PC-3 (cell line): ENCODE measurements around the gene GRK3. TPM values are rescaled to one million over a fixed set of nuclear protein-coding genes. Genes with fewer than 3 reads are reported as not detected.
"Not testable (repeated sequence)": the region's sequence is repeated elsewhere in the genome, so short reads cannot be mapped to it uniquely, and the experiment has no call there.

Experiments used
- ATAC-seq: fragments of 200-7000 bp; cut with Tn5 transposase; 2 replicates; pipeline ENCODE4 v1.9.1; 2020; ENCODE audit warnings: mild to moderate bottlenecking, moderate library complexity
- Bru-seq: library from RNA; stranded (reverse); fragments of 400-500 nt; gene quantifications from one replicate; lab custom pipeline; 2021; lab: Mats Ljungman, UMichigan
- BruChase-seq, 2 experiments: library from RNA; stranded (reverse); fragments of 400-500 nt; gene quantifications; one replicate each; lab custom pipeline; 2021; lab: Mats Ljungman, UMichigan
- BruUV-seq: library from RNA; stranded (reverse); fragments of 400-500 nt; replicated peaks from 2 replicates; lab custom pipeline; 2021; lab: Mats Ljungman, UMichigan
- CTCF ChIA-PET: fragments of 300-600 bp; sonication (Branson Sonifier 250); formaldehyde crosslinking; loops from one replicate; lab custom pipeline; 2022; ENCODE audit warnings: antibody characterized with exemption; lab: Charles Lee
- POLR2A ChIA-PET: fragments of 300-600 bp; sonication (Branson Sonifier 250); formaldehyde crosslinking; loops from one replicate; lab custom pipeline; 2022; ENCODE audit warnings: antibody characterized with exemption; ENCODE audit not compliant: unreplicated experiment; lab: Charles Lee
- DNase-seq: peaks from one replicate; pipeline ENCODE4 v3.0.0-alpha.2; 2015
- H2AFZ ChIP-seq: fragments of 300-600 bp; sonication (generic); 2 replicates; pipeline ENCODE4 v1.6.0; 2016; ENCODE audit warnings: antibody characterized with exemption, low read length
- H3F3A ChIP-seq: fragments of 300-600 bp; sonication (generic); one replicate; pipeline ENCODE4 v1.6.0; 2017; ENCODE audit warnings: antibody characterized with exemption, low read length, control low read depth, mild to moderate bottlenecking; ENCODE audit not compliant: unreplicated experiment
- H3K27ac ChIP-seq: fragments of 300-600 bp; sonication (generic); 2 replicates; pipeline ENCODE4 v1.5.1; 2016; ENCODE audit warnings: mild to moderate bottlenecking, low read length
- H3K27me3 ChIP-seq: fragments of 300-600 bp; sonication (generic); 2 replicates; pipeline ENCODE4 v1.6.1; 2016; ENCODE audit warnings: low read length, mixed read lengths
- H3K36me3 ChIP-seq: fragments of 300-600 bp; sonication (generic); 2 replicates; pipeline ENCODE4 v1.6.1; 2016; ENCODE audit warnings: low read depth, mixed run types, low read length, mixed read lengths
- H3K4me1 ChIP-seq: fragments of 300-600 bp; sonication (generic); 2 replicates; pipeline ENCODE4 v1.5.1; 2016; ENCODE audit warnings: low read length; ENCODE audit not compliant: insufficient read depth
- H3K4me2 ChIP-seq: fragments of 300-600 bp; sonication (generic); 2 replicates; pipeline ENCODE4 v1.6.0; 2016; ENCODE audit warnings: low read length
- H3K4me3 ChIP-seq: fragments of 300-600 bp; sonication (generic); 2 replicates; pipeline ENCODE4 v1.5.1; 2016; ENCODE audit warnings: mild to moderate bottlenecking, low read length, mixed read lengths
- H3K79me2 ChIP-seq: fragments of 300-600 bp; sonication (generic); 2 replicates; pipeline ENCODE4 v1.6.1; 2017; ENCODE audit warnings: low read length, mixed read lengths
- H3K9ac ChIP-seq: fragments of 300-600 bp; sonication (generic); 2 replicates; pipeline ENCODE4 v1.6.0; 2016; ENCODE audit warnings: mild to moderate bottlenecking, low read length
- H3K9me2 ChIP-seq: fragments of 300-600 bp; sonication (generic); replicated peaks from 2 replicates; pipeline ENCODE4 v1.6.1; 2016; ENCODE audit warnings: mixed run types, low read length, mixed read lengths
- H3K9me3 ChIP-seq: fragments of 300-600 bp; sonication (generic); 2 replicates; pipeline ENCODE4 v1.6.1; 2016; ENCODE audit warnings: low read length, mixed read lengths
- H4K20me1 ChIP-seq: fragments of 300-600 bp; sonication (generic); 2 replicates; pipeline ENCODE4 v1.6.1; 2016; ENCODE audit warnings: low read length, mixed read lengths
- CTCF ChIP-seq: fragments of 300-600 bp; sonication (generic); conservative IDR thresholded peaks from 2 replicates; pipeline ENCODE4 v1.5.1; 2017; ENCODE audit warnings: antibody characterized with exemption, low read depth, mild to moderate bottlenecking, low read length
- EZH2 ChIP-seq: fragments of 300-600 bp; sonication (generic); IDR thresholded peaks from one replicate; pipeline ENCODE4 v1.6.1; 2017; ENCODE audit warnings: antibody characterized with exemption, mild to moderate bottlenecking, low read length; ENCODE audit not compliant: unreplicated experiment
- EZH2phosphoT487 ChIP-seq: fragments of 300-600 bp; sonication (generic); IDR thresholded peaks from 2 replicates; pipeline ENCODE4 v1.6.1; 2018; ENCODE audit warnings: mild to moderate bottlenecking, antibody characterized with exemption, low read length, borderline replicate concordance
- intact Hi-C: fragments of 100-400 bp; cut with micrococcal nuclease; formaldehyde crosslinking; loops from 2 replicates; pipeline ENCODE4 v1.9.0; 2023
- long read RNA-seq: library from polyadenylated mRNA; unstranded; transcript quantifications from one replicate; pipeline ENCODE4 v2.0.0, GENCODE V29; 2021; ENCODE audit not compliant: unreplicated experiment
- total RNA-seq: library from RNA; depleted of rRNA; stranded (reverse); fragments of >200 nt; gene quantifications from 2 replicates; pipeline ENCODE4 v1.2.3, GENCODE V29; 2014; rRNA removed

The GRK3 gene
- total RNA-seq, result under 0.01 TPM in 1 of 2 replicates, not detected in the other
- percentile 18 among the genes with signal in this experiment for Bru-seq, nascent RNA
- BruChase-seq, experiment 1, labeled RNA remaining after a 6-hour chase, result percentile 34 among the genes with signal in this experiment
- percentile 26 among the genes with signal in this experiment for BruChase-seq, experiment 2, labeled RNA remaining after a 2-hour chase
- long read RNA-seq, result 0 reads

GRCh38 chr22:25564320-25564978, at the start of gene GRK3:
GRK3 (plus strand) TSS chr22:25564675; CDS start chr22:25565041, 366 bp downstream.
- CTCF ChIA-PET, result no interaction called here
- TF ChIP-seq CTCF, result no peak
- TF ChIP-seq EZH2, result no peak
- no peak for TF ChIP-seq EZH2phosphoT487
- no peak for DNase-seq
- no peaks in the 10 kb centered on the region for H4K20me1 ChIP-seq
- H3K27ac ChIP-seq, result no peak within 1 kb of the TSS
- no peak within 1 kb of the TSS for H2AFZ ChIP-seq
- H3K9me3 ChIP-seq, result no peaks in the 10 kb centered on the region
- H3K4me3 ChIP-seq, result no peak within 1 kb of the TSS
- no peaks in the 10 kb centered on the region for H3K36me3 ChIP-seq
- POLR2A ChIA-PET, result no interaction called here
- no peaks in the 10 kb centered on the region for H3F3A ChIP-seq
- no peaks in the 10 kb centered on the region for H3K9me2 ChIP-seq
- ATAC-seq, result no peak
- intact Hi-C loops, result no loop called here
- H3K79me2 ChIP-seq, result no peaks in the 10 kb centered on the region
- H3K4me1 ChIP-seq, result no peaks in the 10 kb centered on the region
- H3K27me3 ChIP-seq, result peaks cover 53% of the 10 kb centered on the region
- no TSS peak for BruUV-seq
- H3K9ac ChIP-seq, result no peak within 1 kb of the TSS
- no peak within 1 kb of the TSS for H3K4me2 ChIP-seq

GRCh38 chr22:25518000-25518663, 46.3 kb upstream of the GRK3 start:
- Histone ChIP-seq H3K9ac (no peak overlapping the region), H3F3A (no peaks in the 10 kb centered on the region), H3K9me2 (no peaks in the 10 kb centered on the region), H3K4me1 (0 out of 2 replicates have a peak, but pooled peaks cover 3% of the 10 kb centered on the region), H3K27me3 (no peaks in the 10 kb centered on the region), H3K36me3 (no peaks in the 10 kb centered on the region), H2AFZ (no peak overlapping the region), H3K4me2 (no peak overlapping the region), H3K79me2 (no peaks in the 10 kb centered on the region), H3K27ac (no peak overlapping the region), H3K4me3 (no peak overlapping the region), H4K20me1 (no peaks in the 10 kb centered on the region), H3K9me3 (no peaks in the 10 kb centered on the region)
- ATAC-seq (no peak), DNase-seq (no peak)
- BruUV-seq, result no TSS peak
- no peak for TF ChIP-seq CTCF
- no peak for TF ChIP-seq EZH2
- TF ChIP-seq EZH2phosphoT487, result no peak
- CTCF ChIA-PET, result no interaction called here
- intact Hi-C loops, result no loop called here
- POLR2A ChIA-PET, result no interaction called here

GRCh38 chr22:25525376-25525775, 39.1 kb upstream of the GRK3 start:
- Histone ChIP-seq H3K4me3 (no peak overlapping the region), H3K9me3 (no peaks in the 10 kb centered on the region), H4K20me1 (no peaks in the 10 kb centered on the region), H2AFZ (no peak overlapping the region), H3K36me3 (no peaks in the 10 kb centered on the region), H3K4me1 (no peaks in the 10 kb centered on the region), H3K79me2 (no peaks in the 10 kb centered on the region), H3K27ac (no peak overlapping the region), H3K9me2 (no peaks in the 10 kb centered on the region), H3K27me3 (no peaks in the 10 kb centered on the region), H3K4me2 (no peak overlapping the region), H3F3A (no peaks in the 10 kb centered on the region), H3K9ac (no peak overlapping the region)
- ChIA-PET POLR2A (no interaction called here), CTCF (no interaction called here)
- no peak for DNase-seq
- intact Hi-C loops, result no loop called here
- no peak for ATAC-seq
- TF ChIP-seq CTCF (no peak), EZH2phosphoT487 (no peak), EZH2 (no peak)
- no TSS peak for BruUV-seq

GRCh38 chr22:25525804-25526584, 38.5 kb upstream of the GRK3 start:
- H2AFZ ChIP-seq, H4K20me1 ChIP-seq, H3F3A ChIP-seq, H3K4me2 ChIP-seq, H3K79me2 ChIP-seq, ATAC-seq, BruUV-seq, H3K27ac ChIP-seq, H3K9ac ChIP-seq, H3K4me3 ChIP-seq, H3K36me3 ChIP-seq, intact Hi-C loops, H3K9me2 ChIP-seq, H3K27me3 ChIP-seq, POLR2A ChIA-PET, DNase-seq, H3K9me3 ChIP-seq, CTCF ChIA-PET, H3K4me1 ChIP-seq: not testable (repeated sequence)
